ENCODE data around the gene KAT14.
"Not testable (repeated sequence)": the region's sequence is repeated elsewhere in the genome, so short reads cannot be mapped to it uniquely, and the experiment has no call there.

The KAT14 gene

GRCh38 chr20:18224968-18225568 is 87.4 kb downstream of the KAT14 start:
- peak; percentile 48 for DNase-seq

- no peak for DNase-seq
These were observed 88.0 kb downstream of the KAT14 start for GRCh38 chr20:18225632-18226031.

GRCh38 chr20:18226741-18227140 is 89.1 kb downstream of the KAT14 start:
- DNase-seq, result not testable (repeated sequence)

GRCh38 chr20:18233408-18233943 is 95.8 kb downstream of the KAT14 start:
- no peak for DNase-seq

Data from T1000 (cell line).